HUES48 (cell line): ENCODE measurements around the gene NAGPA.

ENCODE experiments used
- H3K27ac ChIP-seq: one replicate; pipeline ENCODE4 v1.7.0; 2013; ENCODE audit warnings: low read depth, low read length, inconsistent platforms
- H3K27me3 ChIP-seq: 2 replicates; pipeline ENCODE4 v1.6.1; 2013; ENCODE audit warnings: mild to moderate bottlenecking, low read length; ENCODE audit not compliant: control insufficient read depth, insufficient read depth
- H3K36me3 ChIP-seq: 2 replicates; pipeline ENCODE4 v1.6.1; 2013; ENCODE audit warnings: low read length; ENCODE audit not compliant: control insufficient read depth, insufficient read depth
- H3K4me1 ChIP-seq: 2 replicates; pipeline ENCODE4 v1.6.1; 2013; ENCODE audit warnings: mild to moderate bottlenecking, low read length; ENCODE audit not compliant: control insufficient read depth, insufficient read depth
- H3K4me3 ChIP-seq: 2 replicates; pipeline ENCODE4 v1.5.1; 2013; ENCODE audit warnings: mild to moderate bottlenecking, low read depth, low read length
- H3K9ac ChIP-seq: 2 replicates; pipeline ENCODE4 v1.6.1; 2013; ENCODE audit warnings: mild to moderate bottlenecking, low read depth, low read length, moderate library complexity
- H3K9me3 ChIP-seq: 2 replicates; pipeline ENCODE4 v1.6.1; 2013; ENCODE audit warnings: low read length; ENCODE audit not compliant: control insufficient read depth, insufficient read depth

Gene NAGPA

DNA sequence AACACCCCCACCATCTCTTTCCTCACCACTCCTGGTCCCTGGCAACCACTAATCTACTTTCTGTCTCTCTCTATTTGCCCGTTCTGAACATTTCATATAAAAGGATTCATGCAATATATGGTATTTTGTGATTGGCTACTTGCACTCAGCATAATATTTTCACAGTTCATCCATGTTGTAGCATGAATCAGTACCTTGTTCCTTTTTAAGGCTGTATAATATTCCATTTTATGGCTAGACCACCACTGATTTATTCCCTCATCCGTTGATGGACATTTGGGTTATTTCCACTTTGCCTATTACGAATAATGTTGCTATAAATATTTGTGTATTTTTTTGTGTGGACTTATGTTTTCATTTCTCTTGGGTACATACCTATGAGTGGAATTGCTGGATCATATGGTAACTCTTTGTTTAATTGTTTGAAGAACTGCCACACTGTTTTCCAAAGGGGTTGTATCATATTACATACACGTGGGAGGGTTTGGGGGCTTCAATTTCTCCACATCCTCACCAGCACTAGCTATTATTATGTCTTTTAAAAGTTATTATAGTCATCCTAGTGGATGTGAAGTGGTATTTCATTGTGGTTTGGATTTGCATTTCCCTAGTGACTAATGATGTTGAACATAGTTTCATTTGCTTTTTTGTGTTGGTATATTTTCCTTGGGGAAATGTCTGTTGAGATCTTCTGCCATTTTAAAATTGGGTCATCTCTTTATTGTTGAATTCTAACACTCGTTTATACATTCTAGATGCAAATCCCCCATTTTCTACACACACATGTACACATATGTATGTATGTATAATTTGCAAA is 49.4 kb downstream of the NAGPA start:
- H3K27me3 ChIP-seq: peaks cover 33% of the 10 kb centered on the region
- H3K9me3 ChIP-seq: no peaks in the 10 kb centered on the region
- H3K9ac ChIP-seq: no peak overlapping the region
- no peak overlapping the region for H3K27ac ChIP-seq
- no peaks in the 10 kb centered on the region for H3K36me3 ChIP-seq
- no peaks in the 10 kb centered on the region for H3K4me1 ChIP-seq
- no peak overlapping the region for H3K4me3 ChIP-seq

DNA sequence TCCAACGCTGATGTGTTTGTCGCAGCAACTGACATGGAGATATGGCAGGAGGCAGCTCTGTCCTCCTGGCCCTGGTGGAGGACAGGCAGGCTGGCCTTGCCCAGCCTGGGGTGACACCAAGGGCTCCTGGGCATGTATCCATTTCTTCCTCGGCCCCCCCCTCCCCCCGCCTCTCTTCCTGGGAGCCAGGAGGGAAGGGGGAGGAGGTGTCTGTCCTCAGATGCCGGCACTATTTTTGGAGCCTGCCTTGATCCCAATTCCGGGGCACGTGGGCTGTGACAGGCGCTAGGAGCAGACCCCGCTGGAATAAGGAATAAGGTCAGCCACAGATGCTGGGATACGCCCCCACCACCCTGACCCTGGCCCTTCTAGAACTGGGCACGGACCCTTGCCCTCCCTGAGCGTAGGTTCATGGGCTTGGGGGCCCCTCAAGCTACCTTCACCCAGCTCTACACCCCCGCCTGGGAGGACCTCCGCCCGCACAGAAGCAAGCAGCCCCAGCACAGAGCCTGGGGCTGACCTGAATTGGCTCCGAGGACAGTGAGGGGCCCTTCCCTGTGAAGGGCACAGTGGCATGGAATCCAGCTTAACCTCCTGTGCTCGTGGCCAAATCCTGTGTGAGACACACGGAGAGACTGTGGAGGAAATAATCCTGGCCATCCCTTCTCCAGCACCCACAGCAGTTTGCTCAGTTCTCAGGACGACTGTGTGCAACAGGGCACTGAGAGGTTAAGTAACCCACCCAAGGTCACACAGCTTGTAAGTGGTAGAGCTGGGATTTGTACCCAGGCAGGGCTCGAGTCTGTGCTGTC is 51.5 kb downstream of the NAGPA start:
- H3K4me3 ChIP-seq: no peak overlapping the region
- no peaks in the 10 kb centered on the region for H3K4me1 ChIP-seq
- no peak overlapping the region for H3K27ac ChIP-seq
- peaks cover 16% of the 10 kb centered on the region for H3K27me3 ChIP-seq
- no peak overlapping the region for H3K9ac ChIP-seq
- no peaks in the 10 kb centered on the region for H3K9me3 ChIP-seq
- no peaks in the 10 kb centered on the region for H3K36me3 ChIP-seq

GRCh38 chr16:4981473-4981872 is 52.3 kb downstream of the NAGPA start:
- Histone ChIP-seq H3K36me3 (no peaks in the 10 kb centered on the region), H3K9me3 (no peaks in the 10 kb centered on the region), H3K27me3 (peaks cover 8% of the 10 kb centered on the region), H3K27ac (no peak overlapping the region), H3K4me1 (0 out of 2 replicates have a peak, but pooled peaks cover 1% of the 10 kb centered on the region), H3K4me3 (no peak overlapping the region), H3K9ac (no peak overlapping the region)

DNA sequence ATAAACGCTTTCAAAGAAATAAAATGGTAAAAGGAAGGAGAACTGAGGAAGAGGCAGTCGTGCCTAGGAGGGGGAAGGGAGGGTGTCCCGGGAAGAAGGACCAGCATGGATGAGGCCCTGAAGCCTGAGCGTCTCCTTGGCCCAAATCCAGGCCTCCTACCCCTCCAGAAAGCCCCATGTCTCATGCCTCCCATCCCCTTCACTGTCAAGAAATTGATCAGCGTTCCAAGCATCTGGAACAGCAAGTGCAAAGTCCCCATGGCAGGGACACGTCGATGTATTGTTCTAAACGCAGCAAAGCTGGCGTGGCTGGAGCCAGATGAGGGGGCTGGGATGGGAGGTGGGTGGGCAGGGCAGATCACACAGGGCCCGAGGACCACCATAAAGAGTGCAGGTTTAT is 53.0 kb downstream of the NAGPA start:
- Histone ChIP-seq H3K4me1 (0 out of 2 replicates have a peak, but pooled peaks cover 2% of the 10 kb centered on the region), H3K4me3 (no peak overlapping the region), H3K9me3 (no peaks in the 10 kb centered on the region), H3K36me3 (no peaks in the 10 kb centered on the region), H3K27ac (no peak overlapping the region), H3K27me3 (no peaks in the 10 kb centered on the region), H3K9ac (no peak overlapping the region)

- Histone ChIP-seq H3K27ac (no peak overlapping the region), H3K4me1 (0 out of 2 replicates have a peak, but pooled peaks cover 2% of the 10 kb centered on the region), H3K4me3 (no peak overlapping the region), H3K36me3 (no peaks in the 10 kb centered on the region), H3K27me3 (no peaks in the 10 kb centered on the region), H3K9me3 (no peaks in the 10 kb centered on the region), H3K9ac (no peak overlapping the region)
Measured at GRCh38 chr16:4979736-4980660, 53.7 kb downstream of the NAGPA start.

- 0 out of 2 replicates have a peak, but pooled peaks cover 2% of the 10 kb centered on the region for H3K4me1 ChIP-seq
- H3K4me3 ChIP-seq: no peak overlapping the region
- no peak overlapping the region for H3K9ac ChIP-seq
- H3K9me3 ChIP-seq: no peaks in the 10 kb centered on the region
- H3K27ac ChIP-seq: no peak overlapping the region
- no peaks in the 10 kb centered on the region for H3K27me3 ChIP-seq
- no peaks in the 10 kb centered on the region for H3K36me3 ChIP-seq
Measured at GRCh38 chr16:4979164-4979563, 54.6 kb downstream of the NAGPA start.

GRCh38 chr16:4976611-4977145 is 57.1 kb downstream of the NAGPA start:
- Histone ChIP-seq H3K27ac (no peak overlapping the region), H3K4me3 (no peak overlapping the region), H3K27me3 (no peaks in the 10 kb centered on the region), H3K9me3 (no peaks in the 10 kb centered on the region), H3K4me1 (0 out of 2 replicates have a peak, but pooled peaks cover 2% of the 10 kb centered on the region), H3K9ac (no peak overlapping the region), H3K36me3 (no peaks in the 10 kb centered on the region)

- 0 out of 2 replicates have a peak, but pooled peaks cover 2% of the 10 kb centered on the region for H3K4me1 ChIP-seq
- no peaks in the 10 kb centered on the region for H3K9me3 ChIP-seq
- H3K27me3 ChIP-seq: no peaks in the 10 kb centered on the region
- no peak overlapping the region for H3K9ac ChIP-seq
- no peak overlapping the region for H3K4me3 ChIP-seq
- no peak overlapping the region for H3K27ac ChIP-seq
- H3K36me3 ChIP-seq: no peaks in the 10 kb centered on the region
Measured at GRCh38 chr16:4976079-4976478, 57.7 kb downstream of the NAGPA start.
